SK-N-MC (cell line): ENCODE measurements around the gene ITPRID1.

Experiments used
- EZH2 ChIP-seq: fragments of 200-600 bp; sonication (generic); IDR thresholded peaks from one replicate; pipeline ENCODE4 v1.6.1; 2017; ENCODE audit warnings: antibody characterized with exemption
- POLR2AphosphoS5 ChIP-seq: IDR thresholded peaks from 2 replicates; pipeline ENCODE4 v1.6.1; 2012; ENCODE audit warnings: mild to moderate bottlenecking, low read depth, low read length, borderline replicate concordance

DNA sequence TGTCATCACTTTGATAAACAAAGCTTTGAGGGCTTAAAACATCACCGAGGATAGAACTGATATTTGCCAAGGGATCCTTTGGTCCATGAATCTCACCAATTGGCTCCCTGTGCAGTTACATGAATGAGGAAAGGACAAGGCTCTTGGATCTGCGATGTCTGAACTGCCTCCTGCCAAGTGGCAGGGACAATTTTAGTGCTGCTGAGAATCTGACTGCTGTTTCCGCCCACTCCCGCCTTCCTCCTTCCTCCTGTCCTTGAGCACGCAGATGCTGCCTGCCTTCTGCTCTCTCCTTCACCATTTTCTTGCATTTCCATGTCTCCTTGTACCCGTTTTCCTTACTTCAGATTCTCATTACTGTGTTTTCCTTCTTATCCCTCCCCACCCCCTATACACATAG, 26.8 kb upstream of the ITPRID1 start:
- TF ChIP-seq EZH2 (no peak), POLR2AphosphoS5 (no peak)
